Endothelial cell (in vitro differentiated cells): Measurements from ENCODE around the gene SNX1. TPM values are rescaled to one million over a fixed set of nuclear protein-coding genes. Genes with fewer than 3 reads are reported as not detected.

ENCODE experiments used
- DNase-seq: peaks from one replicate; pipeline ENCODE4 v3.0.0; 2021; ENCODE audit warnings: low spot score
- H3K27ac Mint-ChIP-seq: one replicate; pipeline ENCODE4 v1.8.0; 2021; ENCODE audit warnings: mixed read lengths, inconsistent platforms; ENCODE audit not compliant: unreplicated experiment
- H3K27me3 Mint-ChIP-seq: one replicate; pipeline ENCODE4 v1.8.0; 2021; ENCODE audit warnings: mild to moderate bottlenecking, moderate library complexity, mixed read lengths, inconsistent platforms; ENCODE audit not compliant: unreplicated experiment
- H3K36me3 Mint-ChIP-seq: one replicate; pipeline ENCODE4 v1.8.0; 2021; ENCODE audit warnings: mild to moderate bottlenecking, low read depth, mixed read lengths, inconsistent platforms; ENCODE audit not compliant: unreplicated experiment
- H3K4me1 Mint-ChIP-seq: one replicate; pipeline ENCODE4 v1.8.0; 2021; ENCODE audit warnings: mild to moderate bottlenecking, mixed read lengths, inconsistent platforms; ENCODE audit not compliant: unreplicated experiment
- H3K4me3 Mint-ChIP-seq: one replicate; pipeline ENCODE4 v1.8.0; 2021; ENCODE audit warnings: mild to moderate bottlenecking, mixed read lengths, inconsistent platforms; ENCODE audit not compliant: unreplicated experiment
- H3K9me3 Mint-ChIP-seq: one replicate; pipeline ENCODE4 v1.8.0; 2021; ENCODE audit warnings: mixed read lengths, inconsistent platforms; ENCODE audit not compliant: unreplicated experiment
- total RNA-seq: library from RNA; stranded (reverse); fragmentation: NEBNext Ultra II Directional; extraction: Animal tissue kit (Norgen Biotek cat#: 25700); gene quantifications from one replicate; pipeline ENCODE4 v1.2.1, GENCODE V29; 2021; ENCODE audit not compliant: unreplicated experiment
- TF ChIP-seq, protein P1 (sequence below): fragments of 200-600 bp; sonication (generic); IDR thresholded peaks from one replicate; pipeline ENCODE4 v1.5.0; 2021; ENCODE audit warnings: antibody characterized with exemption; ENCODE audit not compliant: unreplicated experiment

Gene SNX1
- total RNA-seq, 1 donor from 2014 or later: 128 TPM

DNA sequence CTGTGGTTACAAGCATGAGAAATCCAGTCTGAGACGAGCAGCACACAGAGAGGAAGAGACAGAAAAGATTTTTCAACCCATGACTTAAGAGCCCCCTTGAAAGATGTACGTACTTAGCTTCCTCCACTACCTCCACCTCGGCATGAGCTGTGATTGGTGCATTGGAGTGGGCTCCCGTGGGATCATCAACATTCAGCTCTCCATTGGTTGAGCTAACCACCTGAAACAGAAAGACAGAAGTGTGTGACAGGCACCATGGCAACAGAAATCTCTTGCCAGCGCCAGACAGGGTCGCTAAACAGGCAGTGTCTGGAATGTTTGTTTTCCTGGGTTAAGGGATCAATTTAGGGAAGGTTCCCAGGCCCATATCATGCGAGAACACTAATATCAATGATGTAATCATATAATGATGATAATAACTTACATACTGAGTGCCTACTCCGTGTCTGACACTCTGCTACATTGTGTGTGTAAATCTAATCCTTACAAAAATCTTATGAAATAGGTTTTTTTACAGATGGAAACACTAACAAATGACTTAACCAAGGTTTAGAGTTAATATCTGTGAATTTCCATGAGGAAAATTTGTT is 84.5 kb downstream of the SNX1 start:
- TF ChIP-seq, protein P1, sequence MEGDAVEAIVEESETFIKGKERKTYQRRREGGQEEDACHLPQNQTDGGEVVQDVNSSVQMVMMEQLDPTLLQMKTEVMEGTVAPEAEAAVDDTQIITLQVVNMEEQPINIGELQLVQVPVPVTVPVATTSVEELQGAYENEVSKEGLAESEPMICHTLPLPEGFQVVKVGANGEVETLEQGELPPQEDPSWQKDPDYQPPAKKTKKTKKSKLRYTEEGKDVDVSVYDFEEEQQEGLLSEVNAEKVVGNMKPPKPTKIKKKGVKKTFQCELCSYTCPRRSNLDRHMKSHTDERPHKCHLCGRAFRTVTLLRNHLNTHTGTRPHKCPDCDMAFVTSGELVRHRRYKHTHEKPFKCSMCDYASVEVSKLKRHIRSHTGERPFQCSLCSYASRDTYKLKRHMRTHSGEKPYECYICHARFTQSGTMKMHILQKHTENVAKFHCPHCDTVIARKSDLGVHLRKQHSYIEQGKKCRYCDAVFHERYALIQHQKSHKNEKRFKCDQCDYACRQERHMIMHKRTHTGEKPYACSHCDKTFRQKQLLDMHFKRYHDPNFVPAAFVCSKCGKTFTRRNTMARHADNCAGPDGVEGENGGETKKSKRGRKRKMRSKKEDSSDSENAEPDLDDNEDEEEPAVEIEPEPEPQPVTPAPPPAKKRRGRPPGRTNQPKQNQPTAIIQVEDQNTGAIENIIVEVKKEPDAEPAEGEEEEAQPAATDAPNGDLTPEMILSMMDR: no peak
- Mint-ChIP-seq H3K27me3 (no peaks in the 10 kb centered on the region), H3K4me3 (peak overlapping the region; percentile 34), H3K4me1 (no peaks in the 10 kb centered on the region), H3K36me3 (peaks cover 23% of the 10 kb centered on the region), H3K27ac (no peak overlapping the region), H3K9me3 (no peaks in the 10 kb centered on the region)
- DNase-seq: no peak

DNA sequence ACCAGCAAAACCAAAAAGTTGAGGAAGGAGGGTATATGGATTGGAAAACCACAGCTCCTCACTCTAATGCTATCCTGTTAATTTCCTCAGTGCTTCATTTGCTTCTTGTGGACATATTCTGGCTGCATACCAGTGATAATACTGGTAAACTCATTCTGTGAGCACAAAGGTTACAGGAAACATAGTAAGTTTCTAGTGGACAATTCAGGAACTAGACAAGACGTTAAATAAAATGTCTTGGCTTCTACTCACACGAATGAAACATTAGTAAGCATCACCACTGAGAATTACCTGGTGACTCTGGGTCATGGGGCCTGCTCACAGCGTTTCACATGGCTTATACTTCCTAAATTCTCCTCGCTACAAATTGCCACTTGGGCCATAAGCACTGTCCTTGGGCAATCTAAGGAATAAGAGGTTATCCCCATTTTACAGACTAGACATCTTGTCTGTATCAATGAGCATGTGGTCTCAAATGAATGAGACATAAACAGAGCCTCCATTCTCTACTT is 87.1 kb downstream of the SNX1 start:
- H3K27me3 Mint-ChIP-seq: no peaks in the 10 kb centered on the region

GRCh38 chr15:64185146-64185911 is 89.5 kb downstream of the SNX1 start:
- TF ChIP-seq, protein P1: no peak
- Mint-ChIP-seq H3K36me3 (peaks cover 8% of the 10 kb centered on the region), H3K9me3 (no peaks in the 10 kb centered on the region), H3K27ac (no peak overlapping the region), H3K4me1 (peaks cover 12% of the 10 kb centered on the region), H3K27me3 (peaks cover 2% of the 10 kb centered on the region), H3K4me3 (no peak overlapping the region)
- no peak for DNase-seq

More for the DNA sequence above, 87.1 kb downstream of the SNX1 start:
- H3K9me3 Mint-ChIP-seq: no peaks in the 10 kb centered on the region
- TF ChIP-seq, protein P1: no peak
- DNase-seq: no peak
- no peak overlapping the region for H3K27ac Mint-ChIP-seq
- no peak overlapping the region for H3K4me3 Mint-ChIP-seq
- H3K4me1 Mint-ChIP-seq: peaks cover 4% of the 10 kb centered on the region
- peaks cover 17% of the 10 kb centered on the region for H3K36me3 Mint-ChIP-seq

GRCh38 chr15:64187396-64188191 is 91.8 kb downstream of the SNX1 start:
- Mint-ChIP-seq H3K36me3 (peaks cover 8% of the 10 kb centered on the region), H3K4me1 (peaks cover 12% of the 10 kb centered on the region), H3K27me3 (peaks cover 2% of the 10 kb centered on the region), H3K4me3 (no peak overlapping the region), H3K27ac (no peak overlapping the region), H3K9me3 (no peaks in the 10 kb centered on the region)
- TF ChIP-seq, protein P1: no peak
- DNase-seq: no peak

Other genes starting within 250 kb of the SNX1 start
- gene DAPK2, start 49.5 kb upstream of the SNX1 start, total RNA-seq: 10.0 TPM
- 51.4 TPM for gene CIAO2A, start 2.1 kb upstream of the SNX1 start, total RNA-seq
- 0.41 TPM for gene SNX22, start 55.7 kb downstream of the SNX1 start, total RNA-seq
- gene PPIB, start 67.0 kb downstream of the SNX1 start, total RNA-seq: 589 TPM